ENCODE measurements around the gene CLDN11.
A peak's percentile ranks its signal among the peaks of the same experiment; 100 is the strongest.

CLDN11 gene

GRCh38 chr3:170418422-170419398 is at the start of gene CLDN11:
Gene CLDN11 (plus strand): TSS chr3:170418868. CDS start chr3:170419067, 199 bp downstream.
- DNase-seq, result peak; percentile 72 to 91

DNA sequence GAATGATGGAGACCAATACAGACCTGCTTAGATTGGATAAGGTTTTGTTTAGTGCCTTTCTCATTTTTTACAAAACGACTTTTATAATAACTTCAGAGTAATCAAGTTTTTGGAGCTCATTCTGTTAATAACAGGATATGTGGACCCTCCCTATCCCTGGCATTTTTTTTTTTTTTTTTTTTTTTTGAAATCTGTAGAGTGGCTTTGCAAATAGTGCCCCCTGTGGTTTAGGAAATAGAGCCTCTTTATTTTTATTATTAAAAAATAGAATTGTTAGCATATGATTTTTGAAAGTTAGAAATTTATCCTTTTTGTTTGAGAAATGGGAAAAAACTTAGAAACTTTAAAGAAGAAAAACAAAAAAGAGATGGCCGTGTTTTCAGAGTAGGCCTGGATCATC is 49.7 kb upstream of the CLDN11 start:
- no peak for DNase-seq

GRCh38 chr3:170372190-170372879 is 46.3 kb upstream of the CLDN11 start:
- no peak for DNase-seq

- DNase-seq, result no peak
Observed at GRCh38 chr3:170383567-170383966, 35.1 kb upstream of the CLDN11 start.

- DNase-seq, result no peak
Observed at GRCh38 chr3:170386468-170386867, 32.2 kb upstream of the CLDN11 start.

GRCh38 chr3:170387950-170388349 is 30.7 kb upstream of the CLDN11 start:
- DNase-seq, result no peak

- DNase-seq, result no peak
Observed at GRCh38 chr3:170391108-170391507, 27.6 kb upstream of the CLDN11 start.

- DNase-seq, result no peak
Observed at GRCh38 chr3:170397685-170398084, 21.0 kb upstream of the CLDN11 start.

- no peak for DNase-seq
Observed at GRCh38 chr3:170405101-170405500, 13.6 kb upstream of the CLDN11 start.

- peak; percentile 19 to 51 for DNase-seq
Observed at GRCh38 chr3:170410428-170411029, 8.1 kb upstream of the CLDN11 start.

- DNase-seq, result no peak
Observed at GRCh38 chr3:170413291-170413690, 5.4 kb upstream of the CLDN11 start.

DNA sequence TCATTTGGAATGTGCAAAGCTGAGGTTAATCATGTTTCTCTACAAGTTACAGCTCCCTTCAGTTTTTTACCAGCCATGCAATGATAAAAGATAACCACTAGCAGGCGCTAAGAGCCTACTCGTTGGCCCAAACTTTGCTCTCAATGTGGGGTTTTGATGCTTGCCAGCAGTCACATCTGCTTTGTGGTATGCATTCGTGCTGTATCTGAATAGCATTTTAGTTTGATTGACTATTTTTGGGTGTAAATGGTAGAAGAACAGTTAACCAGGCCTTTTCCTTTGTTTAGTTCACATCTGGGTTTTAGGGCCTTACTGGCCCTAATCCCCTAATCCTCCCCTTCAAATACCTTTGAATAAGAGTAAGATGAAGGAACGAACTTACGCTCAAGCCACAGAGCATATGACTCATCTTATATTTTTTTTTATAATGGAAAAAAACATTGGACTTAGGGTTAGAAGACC is 4.4 kb upstream of the CLDN11 start:
- DNase-seq, result peak; percentile 44 to 77

DNA sequence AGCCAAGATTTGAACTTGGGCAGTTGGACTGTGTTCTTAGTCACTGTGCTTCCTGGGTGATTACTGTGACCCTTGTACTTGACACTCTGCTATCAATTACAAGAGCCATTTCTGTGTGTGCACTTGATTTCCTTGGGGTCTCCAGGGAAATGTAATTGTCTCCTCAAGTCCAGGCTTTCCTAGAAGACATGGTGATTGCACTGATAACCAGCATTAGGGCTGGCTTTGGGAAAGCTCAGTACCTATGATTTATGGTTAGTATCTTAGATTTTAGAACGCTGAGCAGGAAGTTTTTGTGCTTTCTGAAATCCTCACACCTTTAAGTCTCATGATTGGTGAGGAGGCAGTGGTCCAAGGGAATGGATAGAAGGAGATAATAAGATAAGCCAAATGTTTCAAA is 1.6 kb upstream of the CLDN11 start:
- no peak for DNase-seq

DNA sequence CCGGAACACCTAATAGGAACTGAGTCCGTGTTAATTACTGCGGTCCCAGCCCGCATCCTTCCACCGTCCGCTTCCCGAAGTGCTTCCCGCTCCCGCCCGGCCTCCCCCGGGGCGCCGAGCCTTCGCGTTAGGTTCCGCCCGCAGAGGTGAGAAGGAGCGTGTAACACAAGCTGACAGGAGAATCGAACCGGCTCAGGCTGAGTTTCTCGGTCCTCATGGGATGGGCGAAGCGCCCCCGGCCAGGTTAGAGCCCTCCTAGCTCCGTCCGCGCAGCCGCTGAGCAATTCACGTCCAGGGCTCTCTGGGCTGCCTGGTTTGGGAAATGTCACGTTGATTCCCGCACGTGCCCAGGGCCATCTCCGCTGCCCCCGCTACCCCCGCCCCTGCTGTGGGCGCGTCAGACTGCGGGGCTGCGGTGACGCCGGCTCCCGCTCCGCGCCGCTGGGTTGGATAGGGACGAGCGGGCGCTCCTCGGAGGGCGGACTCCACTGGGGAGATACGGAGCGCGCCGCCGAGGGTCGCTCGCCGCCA is 954 bp downstream of the CLDN11 start:
- DNase-seq, result peak; percentile 62 to 83

DNA sequence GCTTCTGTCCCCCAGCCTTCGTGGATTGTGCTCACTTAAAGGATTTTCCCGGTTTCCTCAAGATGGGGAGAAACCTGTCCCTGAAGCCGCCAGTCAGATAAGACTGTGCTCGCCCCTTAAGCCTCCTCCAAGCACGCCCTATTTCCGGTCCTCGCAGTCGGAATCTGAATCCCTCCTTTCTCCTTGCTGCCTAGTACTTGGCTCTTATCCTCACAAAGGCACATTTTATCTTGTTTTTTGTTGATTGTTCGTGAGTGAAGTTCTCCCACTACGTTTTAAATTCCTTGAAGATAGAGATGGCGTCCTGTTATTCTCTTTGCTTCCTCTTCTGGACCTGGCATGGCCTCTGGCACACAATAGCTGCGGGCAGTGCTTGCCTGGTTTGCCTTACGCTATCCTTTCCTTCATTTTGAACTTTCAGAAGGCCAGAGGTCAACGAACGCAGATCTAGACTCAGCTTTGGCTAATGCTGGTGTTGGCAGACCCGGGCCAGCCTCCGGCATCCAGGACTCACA is 1.7 kb downstream of the CLDN11 start:
- DNase-seq, result peak; percentile 42 to 71

GRCh38 chr3:170421111-170421641 is 2.5 kb downstream of the CLDN11 start:
- DNase-seq, result peak; percentile 33 to 67

DNA sequence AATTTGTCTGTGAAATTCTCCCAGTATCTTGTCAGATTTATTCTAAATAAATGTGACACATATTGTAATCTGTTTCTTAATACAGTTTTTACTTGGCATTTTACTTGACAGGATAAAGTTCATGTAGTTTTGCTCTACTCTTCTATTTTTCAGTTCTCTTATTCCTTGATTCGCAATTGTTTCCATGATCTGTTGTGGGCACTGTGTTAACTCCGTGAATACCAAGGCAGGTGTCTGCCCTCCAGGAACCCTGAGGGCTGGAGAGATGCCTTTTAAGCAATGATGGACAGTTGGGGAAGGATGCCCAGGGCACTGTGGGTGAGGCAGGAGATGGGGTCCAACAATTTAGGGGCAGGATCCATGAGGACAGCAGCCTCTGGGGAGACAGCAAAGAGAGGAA is 3.1 kb downstream of the CLDN11 start:
- peak in 1 of 2 experiments; percentile 53 for DNase-seq

- DNase-seq, result no peak
Observed at GRCh38 chr3:170423001-170423615, 4.4 kb downstream of the CLDN11 start.

GRCh38 chr3:170424879-170425278 is 6.2 kb downstream of the CLDN11 start:
- no peak for DNase-seq

- DNase-seq, result peak; percentile 38 to 71
Observed at GRCh38 chr3:170425491-170426239, 7.0 kb downstream of the CLDN11 start.

- no peak for DNase-seq
Observed at GRCh38 chr3:170426240-170426797, 7.7 kb downstream of the CLDN11 start.

Measured in NCI-H526 (cell line).